HL-60 (cell line): ENCODE measurements around the gene CBFA2T2.
"Not testable (repeated sequence)": the region's sequence is repeated elsewhere in the genome, so short reads cannot be mapped to it uniquely, and the experiment has no call there.

ENCODE experiments used
- DNase-seq, 2 experiments: peaks; one replicate each; pipeline ENCODE4 v3.0.0-alpha.2; 2010 to 2020; ENCODE audit warnings: low read depth in 1 of 2, low spot score in 1 of 2
- H3K27ac ChIP-seq: fragments of 250-450 bp; sonication (Bioruptor Pico); replicated peaks from 2 replicates; pipeline ENCODE4 v1.5.1; 2020; ENCODE audit warnings: mild to moderate bottlenecking, moderate library complexity
- H3K27me3 ChIP-seq: fragments of 250-450 bp; sonication (Bioruptor Pico); 2 replicates; pipeline ENCODE4 v1.5.1; 2021; ENCODE audit warnings: mild to moderate bottlenecking, moderate library complexity; ENCODE audit not compliant: insufficient read depth, poor library complexity, severe bottlenecking
- H3K4me3 ChIP-seq: replicated peaks from 2 replicates; pipeline ENCODE4 v1.5.1; 2011; ENCODE audit warnings: mild to moderate bottlenecking, control low read depth, low read length; ENCODE audit not compliant: insufficient read depth
- GABPA ChIP-seq: IDR thresholded peaks from 2 replicates; pipeline ENCODE4 v1.6.1; 2012; ENCODE audit warnings: low read depth
- POLR2AphosphoS5 ChIP-seq: IDR thresholded peaks from 2 replicates; pipeline ENCODE4 v1.6.1; 2012; ENCODE audit warnings: low read depth
- REST ChIP-seq: IDR thresholded peaks from 2 replicates; pipeline ENCODE4 v1.6.1; 2012; ENCODE audit warnings: low read depth; ENCODE audit not compliant: insufficient replicate concordance
- SPI1 ChIP-seq: IDR thresholded peaks from 2 replicates; pipeline ENCODE4 v1.6.1; 2012; ENCODE audit warnings: low read depth, mild to moderate bottlenecking, borderline replicate concordance
- TF ChIP-seq, protein P1 (sequence below): IDR thresholded peaks from one replicate; pipeline ENCODE4 v1.5.1; 2011; ENCODE audit warnings: low read length, control low read depth, inconsistent platforms; ENCODE audit not compliant: insufficient read depth

CBFA2T2 gene

DNA sequence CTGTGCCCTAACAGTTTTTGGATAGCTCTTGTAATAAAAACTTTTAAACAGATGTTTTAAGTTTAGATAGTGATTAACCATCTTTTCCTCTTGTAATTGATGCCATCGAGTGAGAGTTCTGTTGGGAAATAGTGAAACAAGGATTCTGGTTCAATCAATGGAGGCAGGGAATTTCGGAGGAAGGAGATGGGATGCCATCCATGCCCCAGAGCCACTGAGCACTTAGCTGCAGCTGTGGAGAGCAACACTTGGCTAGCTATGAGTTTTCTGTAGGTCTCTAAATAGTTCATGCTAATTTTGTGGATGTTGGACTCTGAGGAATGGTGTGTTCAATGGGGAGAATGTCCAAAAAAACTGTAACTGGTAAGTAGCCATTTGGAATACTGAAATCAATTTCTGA lies 16.7 kb downstream of the CBFA2T2 start:
- Histone ChIP-seq H3K27ac (no peak overlapping the region), H3K4me3 (no peak overlapping the region), H3K27me3 (no peaks in the 10 kb centered on the region)
- no peak for DNase-seq
- TF ChIP-seq SPI1 (no peak), GABPA (no peak), REST (no peak), POLR2AphosphoS5 (no peak)
- TF ChIP-seq, protein P1, sequence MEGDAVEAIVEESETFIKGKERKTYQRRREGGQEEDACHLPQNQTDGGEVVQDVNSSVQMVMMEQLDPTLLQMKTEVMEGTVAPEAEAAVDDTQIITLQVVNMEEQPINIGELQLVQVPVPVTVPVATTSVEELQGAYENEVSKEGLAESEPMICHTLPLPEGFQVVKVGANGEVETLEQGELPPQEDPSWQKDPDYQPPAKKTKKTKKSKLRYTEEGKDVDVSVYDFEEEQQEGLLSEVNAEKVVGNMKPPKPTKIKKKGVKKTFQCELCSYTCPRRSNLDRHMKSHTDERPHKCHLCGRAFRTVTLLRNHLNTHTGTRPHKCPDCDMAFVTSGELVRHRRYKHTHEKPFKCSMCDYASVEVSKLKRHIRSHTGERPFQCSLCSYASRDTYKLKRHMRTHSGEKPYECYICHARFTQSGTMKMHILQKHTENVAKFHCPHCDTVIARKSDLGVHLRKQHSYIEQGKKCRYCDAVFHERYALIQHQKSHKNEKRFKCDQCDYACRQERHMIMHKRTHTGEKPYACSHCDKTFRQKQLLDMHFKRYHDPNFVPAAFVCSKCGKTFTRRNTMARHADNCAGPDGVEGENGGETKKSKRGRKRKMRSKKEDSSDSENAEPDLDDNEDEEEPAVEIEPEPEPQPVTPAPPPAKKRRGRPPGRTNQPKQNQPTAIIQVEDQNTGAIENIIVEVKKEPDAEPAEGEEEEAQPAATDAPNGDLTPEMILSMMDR = no peak

- H3K27me3 ChIP-seq = no peaks in the 10 kb centered on the region
- DNase-seq = no peak
Observed at GRCh38 chr20:33507461-33507860, 17.6 kb downstream of the CBFA2T2 start.

GRCh38 chr20:33508015-33508414 lies 18.1 kb downstream of the CBFA2T2 start:
- not testable (repeated sequence) for DNase-seq, H3K4me3 ChIP-seq, H3K27me3 ChIP-seq, H3K27ac ChIP-seq

More at GRCh38 chr20:33507461-33507860, 17.6 kb downstream of the CBFA2T2 start:
- Histone ChIP-seq H3K4me3 (no peak overlapping the region), H3K27ac (no peak overlapping the region)
- TF ChIP-seq REST = no peak
- no peak for TF ChIP-seq GABPA
- TF ChIP-seq POLR2AphosphoS5 = no peak
- peak; percentile 11; the same call in 1 of the 2 replicates for TF ChIP-seq SPI1
- TF ChIP-seq, protein P1 = no peak

- DNase-seq, H3K4me3 ChIP-seq: not testable (repeated sequence)
Observed at GRCh38 chr20:33509057-33509456, 19.2 kb downstream of the CBFA2T2 start.

GRCh38 chr20:33511876-33512275 lies 22.0 kb downstream of the CBFA2T2 start:
- not testable (repeated sequence) for H3K27ac ChIP-seq, H3K4me3 ChIP-seq, DNase-seq, H3K27me3 ChIP-seq

More at GRCh38 chr20:33509057-33509456, 19.2 kb downstream of the CBFA2T2 start:
- H3K27me3 ChIP-seq, H3K27ac ChIP-seq: not testable (repeated sequence)
